Type B pancreatic cell (in vitro differentiated cells): ENCODE data around the gene SCAF1. TPM values are rescaled to one million over a fixed set of nuclear protein-coding genes. Genes with fewer than 3 reads are reported as not detected.
A peak's percentile ranks its signal among the peaks of the same experiment; 100 is the strongest.

ENCODE experiments used
- DNase-seq: peaks from one replicate; pipeline ENCODE4 v3.0.0; 2021; ENCODE audit warnings: mixed read lengths; ENCODE audit not compliant: unreplicated experiment; ENCODE audit errors: extremely low spot score
- H3K27ac Mint-ChIP-seq: 2 replicates; pipeline ENCODE4 v1.8.0; 2021; ENCODE audit warnings: mild to moderate bottlenecking, mixed read lengths
- H3K27me3 Mint-ChIP-seq: 2 replicates; pipeline ENCODE4 v1.8.0; 2021; ENCODE audit warnings: mixed read lengths
- H3K36me3 Mint-ChIP-seq: 2 replicates; pipeline ENCODE4 v1.8.0; 2021; ENCODE audit warnings: mixed read lengths
- H3K4me1 Mint-ChIP-seq: one replicate; pipeline ENCODE4 v1.8.0; 2021; ENCODE audit warnings: mixed read lengths; ENCODE audit not compliant: unreplicated experiment
- H3K4me3 Mint-ChIP-seq: 2 replicates; pipeline ENCODE4 v1.8.0; 2021; ENCODE audit warnings: mild to moderate bottlenecking, mixed read lengths
- H3K9me3 Mint-ChIP-seq: 2 replicates; pipeline ENCODE4 v1.8.0; 2021; ENCODE audit warnings: mixed read lengths
- total RNA-seq: library from RNA; stranded (reverse); gene quantifications from 2 replicates; pipeline ENCODE4 v1.2.1, GENCODE V29; 2021; ENCODE audit warnings: low replicate concordance
- TF ChIP-seq, protein P1 (sequence below): fragments of 200-600 bp; sonication (generic); conservative IDR thresholded peaks from 2 replicates; pipeline ENCODE4 v1.5.0; 2021; ENCODE audit warnings: antibody characterized with exemption, mild to moderate bottlenecking

Gene SCAF1
- total RNA-seq, 1 donor from 2014 or later = 78.1 TPM

DNA sequence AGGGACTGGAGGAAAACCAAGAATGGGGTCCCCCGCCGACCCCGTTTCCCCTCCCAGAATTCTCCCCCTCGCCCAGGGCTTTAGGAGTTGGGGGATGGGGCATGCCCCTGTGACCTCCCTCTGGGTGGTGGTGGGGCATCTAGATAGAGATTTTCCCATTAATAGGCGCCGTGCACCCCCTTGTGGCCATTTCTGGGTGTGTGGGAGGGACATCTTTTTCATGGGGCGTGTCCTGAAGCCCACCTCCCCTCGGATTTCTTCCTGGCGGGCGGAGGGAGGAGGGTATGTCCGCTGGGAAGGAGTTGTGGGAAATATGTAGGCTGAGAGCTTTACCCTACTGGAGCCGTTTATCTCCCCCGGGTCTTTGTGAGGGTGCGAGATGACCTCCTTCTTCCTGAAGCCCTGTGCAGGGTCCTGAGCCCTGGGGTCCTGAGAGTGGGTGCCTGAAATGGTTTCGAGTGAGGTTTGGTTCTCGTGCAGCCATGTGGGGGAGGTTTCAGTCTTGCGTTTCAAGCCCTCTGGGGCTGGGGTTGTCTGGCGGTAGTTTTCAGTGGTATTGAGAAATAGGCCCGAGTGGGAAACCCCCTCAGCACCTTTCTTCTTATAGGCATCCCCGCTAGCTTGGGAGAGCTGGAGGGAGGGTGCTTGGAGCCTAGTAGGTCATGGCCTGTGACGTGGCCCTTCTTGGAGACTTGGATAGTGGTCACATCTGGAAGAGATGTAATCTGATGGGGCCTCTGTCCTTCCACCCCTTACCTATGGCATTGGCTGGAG lies 36.1 kb downstream of the SCAF1 start:
- TF ChIP-seq, protein P1, sequence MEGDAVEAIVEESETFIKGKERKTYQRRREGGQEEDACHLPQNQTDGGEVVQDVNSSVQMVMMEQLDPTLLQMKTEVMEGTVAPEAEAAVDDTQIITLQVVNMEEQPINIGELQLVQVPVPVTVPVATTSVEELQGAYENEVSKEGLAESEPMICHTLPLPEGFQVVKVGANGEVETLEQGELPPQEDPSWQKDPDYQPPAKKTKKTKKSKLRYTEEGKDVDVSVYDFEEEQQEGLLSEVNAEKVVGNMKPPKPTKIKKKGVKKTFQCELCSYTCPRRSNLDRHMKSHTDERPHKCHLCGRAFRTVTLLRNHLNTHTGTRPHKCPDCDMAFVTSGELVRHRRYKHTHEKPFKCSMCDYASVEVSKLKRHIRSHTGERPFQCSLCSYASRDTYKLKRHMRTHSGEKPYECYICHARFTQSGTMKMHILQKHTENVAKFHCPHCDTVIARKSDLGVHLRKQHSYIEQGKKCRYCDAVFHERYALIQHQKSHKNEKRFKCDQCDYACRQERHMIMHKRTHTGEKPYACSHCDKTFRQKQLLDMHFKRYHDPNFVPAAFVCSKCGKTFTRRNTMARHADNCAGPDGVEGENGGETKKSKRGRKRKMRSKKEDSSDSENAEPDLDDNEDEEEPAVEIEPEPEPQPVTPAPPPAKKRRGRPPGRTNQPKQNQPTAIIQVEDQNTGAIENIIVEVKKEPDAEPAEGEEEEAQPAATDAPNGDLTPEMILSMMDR = peak; percentile 87
- Mint-ChIP-seq H3K27me3 (no peaks in the 10 kb centered on the region), H3K4me3 (peak overlapping the region; percentile 92), H3K27ac (peak overlapping the region; percentile 92), H3K4me1 (peaks cover 9% of the 10 kb centered on the region), H3K9me3 (no peaks in the 10 kb centered on the region), H3K36me3 (no peaks in the 10 kb centered on the region)
- DNase-seq = peak; percentile 87

DNA sequence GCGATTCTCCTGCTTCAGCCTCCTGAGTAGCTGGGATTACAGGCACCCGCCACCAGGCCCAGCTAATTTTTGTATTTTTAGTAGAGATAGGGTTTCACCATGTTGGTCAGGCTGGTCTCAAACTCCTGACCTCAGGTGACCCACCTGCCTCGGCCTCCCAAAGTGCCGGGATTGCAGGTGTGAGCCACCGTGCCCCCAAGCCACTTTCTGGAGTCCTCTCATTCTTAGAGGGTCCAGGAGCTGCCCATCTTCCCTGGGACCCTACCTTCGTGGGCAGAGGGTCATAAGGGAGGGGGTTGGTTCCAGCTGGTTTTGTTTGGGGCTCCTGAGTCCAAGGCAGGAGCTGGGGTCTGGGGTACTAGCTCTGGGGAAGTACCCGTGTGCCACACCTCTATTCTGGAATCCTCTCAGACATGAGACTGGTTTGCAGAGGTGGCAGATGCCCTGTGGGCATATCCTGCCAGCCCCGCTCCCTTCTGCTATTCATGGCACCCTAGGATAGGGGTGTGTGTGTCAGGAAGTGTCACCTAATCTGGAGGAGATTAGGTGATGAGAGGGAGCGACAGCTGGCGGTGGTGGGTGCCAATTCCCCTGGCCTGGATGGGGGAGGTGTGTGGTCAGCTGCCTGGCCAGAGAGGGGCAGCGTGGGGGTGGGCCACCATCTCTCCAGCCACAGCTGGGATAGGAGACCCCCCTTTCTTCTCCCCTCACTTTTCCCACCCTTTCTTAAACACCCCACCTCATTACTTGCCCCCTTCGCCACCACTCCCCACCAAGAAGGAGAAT lies 37.2 kb downstream of the SCAF1 start:
- Mint-ChIP-seq H3K36me3 (peaks cover 4% of the 10 kb centered on the region), H3K27me3 (no peaks in the 10 kb centered on the region), H3K4me1 (peaks cover 9% of the 10 kb centered on the region), H3K9me3 (no peaks in the 10 kb centered on the region), H3K27ac (peak overlapping the region; percentile 64), H3K4me3 (peak overlapping the region; percentile 54)
- no peak for DNase-seq
- TF ChIP-seq, protein P1 = no peak

DNA sequence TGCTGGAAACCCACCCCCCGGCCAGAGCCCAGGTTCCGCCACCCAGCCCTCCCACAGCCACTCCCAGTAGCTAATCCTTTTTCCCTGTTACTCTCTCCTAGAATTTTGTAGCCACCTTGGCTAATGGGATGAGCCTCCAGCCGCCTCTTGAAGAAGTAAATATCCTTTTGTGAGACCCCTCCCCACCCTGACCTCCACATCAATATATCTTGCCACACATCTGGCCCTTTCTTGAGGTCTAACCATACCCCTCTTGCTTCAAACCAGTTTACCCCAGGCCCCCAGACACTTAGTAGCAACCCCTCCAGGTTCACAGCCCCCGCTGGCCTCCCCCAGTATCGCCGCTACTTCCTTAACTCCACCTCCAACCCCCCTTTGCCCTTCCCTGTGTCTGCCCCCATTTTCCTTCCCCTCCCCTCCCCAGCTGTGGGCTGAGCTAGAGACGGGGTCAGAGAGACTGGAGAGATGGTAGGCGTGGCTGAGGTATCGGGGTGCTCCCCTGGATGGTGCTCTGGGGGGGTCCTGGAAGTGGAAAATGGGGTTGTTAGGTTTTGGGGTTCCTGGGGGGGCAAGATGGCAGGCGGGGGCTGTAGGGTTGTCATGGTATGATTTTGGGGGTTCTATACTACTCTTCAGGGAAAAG lies 37.9 kb downstream of the SCAF1 start:
- Mint-ChIP-seq H3K4me1 (peaks cover 9% of the 10 kb centered on the region), H3K36me3 (peaks cover 5% of the 10 kb centered on the region), H3K4me3 (peak overlapping the region; percentile 76), H3K27me3 (no peaks in the 10 kb centered on the region), H3K9me3 (no peaks in the 10 kb centered on the region), H3K27ac (peak overlapping the region; percentile 64)
- TF ChIP-seq, protein P1 = no peak
- peak; percentile 62 for DNase-seq

DNA sequence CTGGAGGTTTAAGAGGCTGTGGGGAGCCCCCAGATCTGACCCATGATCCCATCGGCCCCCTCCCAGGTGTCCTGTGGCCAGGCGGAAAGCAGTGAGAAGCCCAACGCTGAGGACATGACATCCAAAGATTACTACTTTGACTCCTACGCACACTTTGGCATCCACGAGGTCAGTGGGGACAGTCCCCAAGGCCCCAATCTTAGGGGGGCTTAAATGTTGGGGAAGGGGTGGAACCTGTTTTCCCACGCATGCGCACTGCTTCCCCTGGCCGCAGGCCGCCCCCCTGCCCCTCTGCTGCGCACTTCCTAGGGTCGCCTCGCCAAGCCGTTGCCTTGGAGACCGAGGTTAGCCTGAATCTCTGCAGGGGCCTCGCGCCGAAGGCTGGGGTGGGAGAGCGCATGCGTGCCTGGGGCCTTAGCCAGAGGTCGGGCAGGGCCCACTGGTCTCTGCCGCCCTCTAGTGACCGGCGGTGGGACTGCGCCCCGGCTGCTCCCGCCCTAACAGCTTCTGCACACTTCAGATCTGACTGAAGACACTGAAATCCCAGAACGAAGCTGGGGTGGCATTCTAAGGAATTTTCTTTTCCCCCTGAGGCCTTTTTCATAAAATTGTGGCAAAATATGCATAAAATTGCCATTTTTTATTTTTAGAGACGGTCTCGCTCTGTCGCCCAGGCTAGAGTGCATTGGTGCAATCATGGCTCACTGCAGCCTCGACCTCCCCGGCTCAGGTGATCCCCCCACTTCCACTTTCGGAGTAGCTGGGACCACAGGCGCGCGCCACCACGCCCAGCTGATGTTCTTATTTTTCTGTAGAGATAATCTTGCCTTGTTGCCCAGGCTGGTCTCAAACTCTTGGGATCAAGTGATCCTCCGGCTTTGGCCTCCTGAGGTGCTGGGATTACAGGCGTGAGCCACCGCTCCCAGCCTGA lies 38.7 kb downstream of the SCAF1 start:
- Mint-ChIP-seq H3K36me3 (peaks cover 8% of the 10 kb centered on the region), H3K9me3 (no peaks in the 10 kb centered on the region), H3K27ac (peak overlapping the region; percentile 63), H3K4me1 (peaks cover 9% of the 10 kb centered on the region), H3K4me3 (peak overlapping the region; percentile 34), H3K27me3 (no peaks in the 10 kb centered on the region)
- TF ChIP-seq, protein P1 = peak; percentile 100
- peak; percentile 98 for DNase-seq

DNA sequence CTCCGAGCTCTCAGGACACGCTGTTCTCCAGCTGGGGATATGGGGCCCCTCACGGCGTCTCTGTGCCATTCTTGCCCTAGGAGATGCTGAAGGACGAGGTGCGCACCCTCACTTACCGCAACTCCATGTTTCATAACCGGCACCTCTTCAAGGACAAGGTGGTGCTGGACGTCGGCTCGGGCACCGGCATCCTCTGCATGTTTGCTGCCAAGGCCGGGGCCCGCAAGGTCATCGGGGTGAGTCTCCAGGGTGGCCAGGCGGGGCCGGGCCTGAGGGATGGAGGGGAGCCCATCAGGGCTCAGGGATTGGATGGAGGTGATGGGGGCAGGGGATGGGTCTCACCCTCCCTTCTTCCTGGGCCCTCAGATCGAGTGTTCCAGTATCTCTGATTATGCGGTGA lies 39.8 kb downstream of the SCAF1 start:
- peaks cover 8% of the 10 kb centered on the region for H3K36me3 Mint-ChIP-seq
- TF ChIP-seq, protein P1 = no peak
- H3K4me3 Mint-ChIP-seq = no peak overlapping the region
- H3K9me3 Mint-ChIP-seq = no peaks in the 10 kb centered on the region
- DNase-seq = peak; percentile 63
- no peaks in the 10 kb centered on the region for H3K27me3 Mint-ChIP-seq
- H3K27ac Mint-ChIP-seq = no peak overlapping the region
- peaks cover 9% of the 10 kb centered on the region for H3K4me1 Mint-ChIP-seq
